ENCODE data around the gene ZMYND15.

The ZMYND15 gene

GRCh38 chr17:4789951-4790704, 50.5 kb downstream of the ZMYND15 start:
- peak; percentile 92 for TF ChIP-seq CTCF (IDR thresholded peaks at IDR 0.05)
- Histone ChIP-seq H3K4me1 (ENCODE audit: control insufficient read depth in 1 of 2, insufficient read depth in 1 of 2, low read depth in 1 of 2, low read length in 1 of 2) (peaks cover 24 to 34% of the 10 kb centered on the region in 2 experiments), H3K4me3 (ENCODE audit: low read depth in 1 of 2, low read length in 1 of 2) (peak overlapping the region; percentile 79 to 84), H3K9me3 (no peaks in the 10 kb centered on the region), H3K27ac (peak overlapping the region; percentile 90), H3K27me3 (peaks cover 87% of the 10 kb centered on the region), H3K36me3 (no peaks in the 10 kb centered on the region)

- peaks cover 24 to 33% of the 10 kb centered on the region in 2 experiments for H3K4me1 ChIP-seq (ENCODE audit: control insufficient read depth in 1 of 2, insufficient read depth in 1 of 2, low read depth in 1 of 2, low read length in 1 of 2)
- peak overlapping the region; percentile 79 to 84 for H3K4me3 ChIP-seq (ENCODE audit: low read depth in 1 of 2, low read length in 1 of 2)
- peaks cover 82% of the 10 kb centered on the region for H3K27me3 ChIP-seq
- H3K27ac ChIP-seq: peak overlapping the region; percentile 90
- no peaks in the 10 kb centered on the region for H3K36me3 ChIP-seq
- no peaks in the 10 kb centered on the region for H3K9me3 ChIP-seq
- TF ChIP-seq CTCF (IDR thresholded peaks at IDR 0.05): no peak
Observed at GRCh38 chr17:4790705-4791088, 51.1 kb downstream of the ZMYND15 start.

GRCh38 chr17:4795168-4795567, 55.5 kb downstream of the ZMYND15 start:
- no peak for TF ChIP-seq CTCF (IDR thresholded peaks at IDR 0.05)
- no peaks in the 10 kb centered on the region for H3K9me3 ChIP-seq
- peak overlapping the region; percentile 69 to 92 for H3K4me3 ChIP-seq (ENCODE audit: low read depth in 1 of 2, low read length in 1 of 2)
- peaks cover 39% of the 10 kb centered on the region for H3K27me3 ChIP-seq
- H3K36me3 ChIP-seq: peaks cover 18% of the 10 kb centered on the region
- H3K27ac ChIP-seq: peak overlapping the region; percentile 81
- peaks cover 16 to 22% of the 10 kb centered on the region in 2 experiments for H3K4me1 ChIP-seq (ENCODE audit: control insufficient read depth in 1 of 2, insufficient read depth in 1 of 2, low read depth in 1 of 2, low read length in 1 of 2)

All from neutrophil (primary cell).